GM12878 (cell line): ENCODE data around the gene SLC10A1.

Experiments used
- CTCF ChIP-seq, 3 experiments: IDR thresholded peaks in 2 of 3; conservative IDR thresholded peaks in 1 of 3; 2 replicates each; pipeline ENCODE4 v1.5.1; 2011; ENCODE audit warnings: low read depth in 3 of 3, low read length in 3 of 3, mild to moderate bottlenecking in 3 of 3, control low read depth in 2 of 3, moderate library complexity in 2 of 3, inconsistent platforms in 1 of 3, mixed read lengths in 1 of 3; ENCODE audit not compliant: control insufficient read depth in 2 of 3, insufficient read depth in 1 of 3; ENCODE audit errors: extremely low read depth in 1 of 3
- HDGF ChIP-seq: fragments of 450-650 bp; IDR thresholded peaks from 2 replicates; pipeline ENCODE4 v1.6.1; 2016; ENCODE audit warnings: antibody characterized with exemption
- JUNB ChIP-seq: IDR thresholded peaks from 2 replicates; pipeline ENCODE4 v1.6.1; 2016; ENCODE audit warnings: antibody characterized with exemption, mild to moderate bottlenecking
- LARP7 ChIP-seq: fragments of 450-650 bp; IDR thresholded peaks from 2 replicates; pipeline ENCODE4 v1.6.1; 2017; ENCODE audit warnings: mild to moderate bottlenecking
- MXI1 ChIP-seq: fragments of 150-350 bp; IDR thresholded peaks from 2 replicates; pipeline ENCODE4 v1.6.1; 2011; ENCODE audit warnings: low read depth, mild to moderate bottlenecking, inconsistent platforms, low read length, improper control_type of control experiment
- NR2C2 ChIP-seq: IDR thresholded peaks from 2 replicates; pipeline ENCODE4 v1.6.1; 2011; ENCODE audit warnings: borderline replicate concordance, low read depth; ENCODE audit not compliant: control insufficient read depth, insufficient read length
- REST ChIP-seq: IDR thresholded peaks from 2 replicates; pipeline ENCODE4 v1.6.1; 2012; ENCODE audit warnings: mild to moderate bottlenecking, low read depth, low read length
- SMC3 ChIP-seq: IDR thresholded peaks from 2 replicates; pipeline ENCODE4 v1.6.1; 2011; ENCODE audit warnings: low read length, improper control_type of control experiment, borderline replicate concordance

GRCh38 chr14:69726761-69727511, 70.1 kb downstream of the SLC10A1 start:
- TF ChIP-seq LARP7 (peak; percentile 92), MXI1 (0 out of 2 replicates have a peak, but pooled peaks have one; percentile 24), HDGF (no peak), REST (0 out of 2 replicates have a peak, but pooled peaks have one; percentile 5), SMC3 (peak; percentile 100), NR2C2 (no peak), JUNB (no peak), CTCF (IDR thresholded peaks at IDR 0.05 in 2 of 3, conservative IDR thresholded peaks at IDR 0.05 in 1 of 3; ENCODE audit: control insufficient read depth in 2 of 3, extremely low read depth in 1 of 3, insufficient read depth in 1 of 3, low read depth in 3 of 3, low read length in 3 of 3) (peak; percentile 94 to 98 (median 96))
